EL (cell line): ENCODE measurements around the gene MORC2.
A peak's percentile ranks its signal among the peaks of the same experiment; 100 is the strongest.

Experiments
- DNase-seq: peaks from one replicate; pipeline ENCODE4 v3.0.0-alpha.2; 2016

The MORC2 gene

GRCh38 chr22:30948930-30949342 is 19.6 kb downstream of the MORC2 start:
- DNase-seq: no peak

DNA sequence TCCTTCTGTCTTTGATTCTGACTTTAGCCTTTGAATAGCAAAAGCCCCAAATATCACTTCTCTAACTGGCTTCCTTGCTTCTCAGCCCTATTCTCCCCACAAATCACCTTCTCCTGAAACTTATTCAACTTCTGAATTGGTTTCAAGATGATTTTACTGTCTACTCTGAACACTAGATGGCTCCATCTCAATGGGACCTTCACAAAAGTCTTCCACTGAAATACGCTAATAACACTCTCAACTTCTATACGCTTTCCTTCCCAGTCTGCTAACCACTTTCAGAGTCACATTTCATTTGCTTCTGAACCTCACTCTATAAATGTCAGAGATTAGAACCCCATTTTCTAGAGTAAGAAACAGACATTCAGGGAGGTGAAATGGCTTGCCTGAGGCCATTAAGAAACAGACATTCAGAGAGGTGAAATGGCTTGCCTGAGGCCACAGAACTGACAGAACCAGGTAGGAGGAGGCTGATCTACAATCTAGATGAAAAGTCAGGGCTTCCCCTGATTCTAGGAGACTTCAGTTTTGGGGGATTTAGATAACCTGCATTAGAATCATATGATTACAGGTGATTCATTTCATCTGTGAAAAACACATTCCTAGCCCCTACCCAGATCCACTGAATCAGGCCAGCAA is 20.6 kb downstream of the MORC2 start:
- peak; percentile 34 for DNase-seq

DNA sequence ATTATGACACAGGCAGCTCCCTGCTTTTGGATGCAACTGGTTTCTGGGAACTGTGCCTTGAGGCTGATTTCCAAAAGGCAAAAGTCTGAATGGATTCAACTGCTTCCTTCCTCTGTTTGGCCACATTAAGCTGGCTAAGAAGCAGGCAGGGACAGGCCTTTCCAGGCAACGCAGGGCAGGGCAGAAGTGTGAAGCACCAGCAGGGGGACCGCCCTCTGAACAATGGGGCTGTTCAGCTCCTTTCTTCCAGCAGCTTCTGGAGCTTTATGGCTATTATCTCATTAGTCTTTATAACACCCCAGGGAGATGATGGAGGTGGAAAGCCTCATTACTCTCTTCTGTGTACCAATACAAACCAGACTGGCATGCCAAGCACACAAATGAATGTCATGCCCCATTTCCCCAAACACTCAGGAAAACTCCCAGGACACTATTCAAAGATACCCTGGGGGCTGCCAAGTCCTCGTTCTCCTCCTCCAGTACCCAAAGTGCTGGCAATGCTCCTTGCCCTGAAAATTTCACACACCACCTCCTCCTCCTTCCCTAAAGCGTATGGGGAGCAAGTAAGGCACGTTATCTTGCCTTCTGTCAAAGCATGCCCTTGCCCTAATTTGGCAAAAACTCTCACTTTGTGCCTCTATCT is 21.3 kb downstream of the MORC2 start:
- no peak for DNase-seq

DNA sequence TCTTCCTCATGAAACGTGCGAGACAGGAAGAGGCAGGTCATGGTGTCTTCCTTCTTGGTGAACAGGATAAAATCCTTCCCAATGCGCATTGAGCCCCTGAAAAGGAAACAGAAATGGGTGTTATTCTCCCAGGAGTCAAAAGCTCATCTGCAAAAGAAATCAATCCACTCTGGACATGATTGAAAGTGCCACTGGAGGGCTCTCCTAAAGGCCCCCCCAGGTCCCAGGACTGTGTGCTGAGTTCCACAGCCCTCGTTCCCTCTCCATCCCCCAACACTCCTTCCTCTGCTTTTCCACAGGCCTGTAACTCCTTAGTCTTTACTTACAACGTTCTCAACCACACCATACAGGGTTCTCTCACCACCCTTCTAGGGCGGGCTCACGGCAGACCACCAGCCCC is 22.2 kb downstream of the MORC2 start:
- no peak for DNase-seq

DNA sequence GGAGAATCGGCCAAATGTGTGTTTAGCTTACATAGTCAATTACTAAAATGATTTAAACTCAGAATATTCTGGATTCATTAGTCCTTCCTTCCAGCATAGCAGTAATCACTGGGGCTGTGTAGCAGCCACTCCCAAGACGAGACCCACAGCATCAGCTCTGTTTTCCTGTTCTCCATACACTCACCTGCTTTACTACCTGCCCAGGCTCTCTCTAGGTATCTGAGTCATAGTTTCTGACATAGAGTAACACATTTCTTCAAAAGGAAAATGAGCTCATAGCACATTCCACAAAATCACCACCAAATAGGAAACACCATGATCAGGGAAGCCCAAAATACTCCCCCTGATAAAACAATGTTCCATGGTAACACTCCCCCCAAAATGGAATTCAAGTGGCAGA is 22.9 kb downstream of the MORC2 start:
- no peak for DNase-seq

- no peak for DNase-seq
Measured at GRCh38 chr22:30944986-30945385, 23.6 kb downstream of the MORC2 start.

- no peak for DNase-seq
Measured at GRCh38 chr22:30943368-30943767, 25.2 kb downstream of the MORC2 start.

DNA sequence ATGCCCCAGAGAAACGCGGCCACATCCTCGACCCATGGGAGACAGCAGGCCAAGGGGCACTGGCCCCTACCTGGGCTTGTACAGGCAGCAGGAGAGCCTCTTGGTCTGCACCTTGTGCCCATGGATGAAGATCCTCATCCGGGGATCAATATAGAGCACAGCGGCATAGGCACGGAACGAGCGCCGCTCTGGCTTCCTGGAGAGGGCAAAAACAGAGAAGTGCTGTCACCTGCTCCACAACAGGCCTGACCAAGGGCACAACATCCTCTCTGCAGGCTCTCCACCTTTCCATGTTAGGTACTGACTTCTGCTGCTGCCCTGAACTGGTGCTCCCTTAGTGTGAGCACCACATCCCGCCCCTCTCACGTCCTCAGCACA is 27.2 kb downstream of the MORC2 start:
- DNase-seq: no peak

DNA sequence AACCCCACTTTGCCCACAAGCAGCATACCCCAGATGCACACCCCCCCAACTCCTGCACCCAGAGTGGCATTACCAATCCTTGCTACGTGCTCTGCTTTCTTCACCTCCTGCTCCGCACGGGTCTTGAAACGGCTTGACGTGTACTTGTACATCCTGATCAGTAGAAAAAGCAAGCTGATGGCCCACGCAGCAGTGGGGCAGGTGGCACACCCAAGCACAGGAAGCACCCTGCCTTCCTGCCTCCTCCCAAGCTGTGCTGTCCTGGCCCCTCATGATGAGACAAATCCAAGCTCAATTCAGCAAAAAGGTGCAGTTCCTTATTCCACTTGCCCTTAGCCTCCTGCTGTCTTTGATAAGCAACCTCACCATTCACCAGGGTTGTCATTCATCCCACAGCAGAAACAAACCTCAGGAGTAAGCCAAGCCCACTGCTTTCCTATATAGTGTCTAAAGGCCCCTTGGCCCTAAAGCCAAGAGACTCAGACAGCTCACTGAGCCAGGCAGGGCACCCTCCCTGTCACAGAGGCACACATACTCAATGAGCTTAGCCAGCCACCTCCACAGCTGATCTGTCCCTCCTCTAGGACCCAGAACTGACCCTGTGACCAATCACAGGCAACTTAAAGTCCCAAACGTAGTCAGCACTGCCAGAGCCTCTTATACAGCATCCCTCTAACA is 27.8 kb downstream of the MORC2 start:
- no peak for DNase-seq

DNA sequence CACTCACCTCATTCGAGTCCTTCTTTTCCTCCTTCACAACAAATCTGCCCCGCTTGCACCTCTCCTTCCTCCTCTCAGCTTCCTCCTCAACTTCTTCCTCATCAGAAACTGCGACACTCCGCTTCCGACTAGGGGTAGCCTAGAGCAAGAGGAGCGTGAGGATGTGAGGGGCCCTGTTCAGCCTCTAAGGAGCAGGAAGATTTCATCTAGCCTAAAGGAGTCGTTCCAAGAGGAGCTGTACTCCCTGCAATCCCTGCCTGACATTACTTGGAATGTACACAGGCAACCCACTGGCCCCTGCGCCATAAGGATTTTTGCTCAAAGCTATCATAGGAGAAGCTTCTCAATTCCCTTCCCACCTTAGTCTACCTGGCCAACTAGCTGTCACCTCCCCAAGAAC is 34.5 kb downstream of the MORC2 start:
- no peak for DNase-seq

- no peak for DNase-seq
Measured at GRCh38 chr22:30933457-30933856, 35.1 kb downstream of the MORC2 start.

DNA sequence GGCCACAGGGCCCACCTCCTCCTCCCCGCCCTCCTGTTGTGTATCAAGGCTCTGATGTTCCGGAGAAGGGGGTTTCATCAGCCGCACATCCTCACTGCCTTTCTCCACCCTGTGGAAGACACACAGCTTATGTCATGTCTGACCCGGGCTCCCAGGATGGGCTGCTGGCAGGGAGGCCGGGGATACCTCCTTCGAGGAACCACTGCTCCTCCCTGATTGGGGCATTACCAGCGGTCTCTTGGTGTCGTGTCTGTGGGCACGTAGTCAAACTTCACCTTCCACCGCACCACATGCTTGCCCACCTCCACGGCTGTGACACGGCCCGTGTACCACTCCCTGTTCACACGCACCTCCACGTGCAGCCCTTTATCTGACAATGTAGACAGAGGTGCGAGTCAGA is 35.9 kb downstream of the MORC2 start:
- DNase-seq: no peak

- DNase-seq: no peak
Measured at GRCh38 chr22:30931541-30932300, 36.9 kb downstream of the MORC2 start.

DNA sequence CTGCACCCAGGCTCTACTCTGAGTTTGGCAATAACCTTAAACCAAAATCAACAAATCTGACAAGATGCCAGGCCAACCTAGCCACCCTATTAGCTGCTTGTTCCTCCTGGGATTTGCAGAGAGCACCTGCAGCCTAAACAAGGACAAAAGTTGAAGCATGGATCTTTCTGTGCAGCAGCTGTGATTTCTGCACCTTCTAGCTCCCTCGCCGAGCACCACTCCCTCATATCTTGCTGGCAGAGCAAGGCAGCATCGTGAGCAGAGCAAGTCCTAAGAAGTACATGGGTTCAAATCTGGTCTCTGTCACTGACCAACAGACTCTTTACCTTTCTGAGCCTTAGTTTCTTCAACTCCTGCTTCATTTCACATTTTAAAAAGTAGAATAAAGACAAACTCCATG is 38.3 kb downstream of the MORC2 start:
- DNase-seq: no peak

- DNase-seq: no peak
Measured at GRCh38 chr22:30928401-30928800, 40.2 kb downstream of the MORC2 start.

DNA sequence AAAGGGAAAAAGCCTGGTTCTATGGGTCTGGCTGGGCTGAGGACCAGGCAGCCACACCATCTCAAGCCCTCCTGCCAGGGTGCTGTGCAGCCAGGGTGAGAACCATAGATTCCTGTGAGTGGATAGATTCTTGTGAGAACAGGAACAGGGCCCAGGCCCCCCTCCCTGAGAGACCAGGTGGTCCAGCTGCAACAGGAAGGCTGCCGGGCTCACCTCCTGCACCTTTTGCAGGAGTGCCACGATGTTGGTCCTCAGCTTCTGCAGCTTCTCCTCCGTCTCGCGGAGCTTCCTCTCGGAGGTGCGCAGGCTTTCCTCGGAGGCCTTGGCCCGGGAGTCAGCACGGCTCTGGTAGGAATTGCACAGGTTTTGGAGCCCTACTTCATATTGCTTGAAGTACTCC is 40.8 kb downstream of the MORC2 start:
- DNase-seq: no peak

- DNase-seq: no peak
Measured at GRCh38 chr22:30926706-30927105, 41.9 kb downstream of the MORC2 start.

- DNase-seq: no peak
Measured at GRCh38 chr22:30925667-30926066, 42.9 kb downstream of the MORC2 start.

- DNase-seq: no peak
Measured at GRCh38 chr22:30923168-30923900, 45.2 kb downstream of the MORC2 start.

GRCh38 chr22:30922151-30922611 is 46.4 kb downstream of the MORC2 start:
- peak; percentile 39 for DNase-seq

DNA sequence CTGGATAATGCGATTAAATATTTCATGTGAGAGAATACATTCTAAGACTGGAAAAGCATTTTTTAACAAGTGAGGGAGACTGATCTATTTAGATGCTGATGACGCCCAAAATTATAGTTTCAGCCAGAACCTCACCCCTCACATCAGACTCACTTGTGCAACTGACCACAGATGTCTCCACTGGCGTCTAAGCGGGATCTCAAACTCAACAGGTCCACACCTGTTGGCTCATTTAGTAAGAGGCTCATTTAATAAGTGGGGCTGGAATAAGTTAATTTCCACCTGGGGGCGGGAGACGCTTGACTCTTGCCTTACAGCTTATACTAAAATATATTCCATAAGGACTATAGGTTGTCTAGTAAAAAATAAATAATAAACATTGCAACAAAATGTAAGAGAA is 47.5 kb downstream of the MORC2 start:
- no peak for DNase-seq

DNA sequence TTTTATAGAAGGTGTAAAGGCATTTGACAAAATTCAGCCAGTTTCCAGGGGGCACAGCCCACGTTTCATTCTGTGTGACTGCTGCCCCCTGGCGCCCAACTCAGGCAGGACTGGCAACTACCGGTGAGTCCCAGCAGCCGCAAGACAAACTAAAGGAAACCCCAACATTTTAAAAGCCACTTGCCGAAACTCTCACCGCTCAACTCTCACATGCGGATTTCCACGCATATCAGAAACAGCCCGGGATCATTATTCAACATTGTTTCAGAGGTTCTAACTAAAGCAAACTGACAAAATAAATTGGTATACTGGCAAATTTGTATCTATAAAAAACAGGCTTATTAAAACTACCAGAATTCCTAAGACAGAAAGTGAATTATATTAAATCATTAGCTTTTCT is 48.2 kb downstream of the MORC2 start:
- peak; percentile 73 for DNase-seq

- no peak for DNase-seq
Measured at GRCh38 chr22:30919973-30920372, 48.6 kb downstream of the MORC2 start.
